Stimulated activated CD4-positive, alpha-beta T cell treated with anti-CD3 and anti-CD28 coated beads, Interleukin-4, amount 100 ng/mL, for 24 hours (primary cell): ENCODE measurements around the gene PRKCA.

Source experiments
- DNase-seq: peaks from one replicate; pipeline ENCODE4 v3.0.0-alpha.2; 2020

Gene PRKCA

GRCh38 chr17:66789093-66789492 lies 486.7 kb downstream of the PRKCA start:
- no peak for DNase-seq

GRCh38 chr17:66789961-66790437 lies 487.6 kb downstream of the PRKCA start:
- DNase-seq, result no peak

GRCh38 chr17:66790501-66791061 lies 488.2 kb downstream of the PRKCA start:
- no peak for DNase-seq

- no peak for DNase-seq
Observed at GRCh38 chr17:66791347-66791746, 488.9 kb downstream of the PRKCA start.

- DNase-seq, result no peak
Observed at GRCh38 chr17:66793814-66794213, 491.4 kb downstream of the PRKCA start.

- DNase-seq, result no peak
Observed at GRCh38 chr17:66795486-66795885, 493.1 kb downstream of the PRKCA start.

- no peak for DNase-seq
Observed at GRCh38 chr17:66799849-66800537, 497.6 kb downstream of the PRKCA start.

GRCh38 chr17:66803474-66803951 lies 501.1 kb downstream of the PRKCA start:
- no peak for DNase-seq

GRCh38 chr17:66805567-66805966 lies 503.2 kb downstream of the PRKCA start:
- DNase-seq, result no peak

GRCh38 chr17:66807182-66807581 lies 504.8 kb downstream of the PRKCA start:
- DNase-seq, result no peak

GRCh38 chr17:66809408-66809807 lies 507.0 kb downstream of the PRKCA start:
- no peak for DNase-seq

- DNase-seq, result no peak
Observed at GRCh38 chr17:66810951-66811682, 508.7 kb downstream of the PRKCA start.

- DNase-seq, result no peak
Observed at GRCh38 chr17:66811683-66812054, 509.3 kb downstream of the PRKCA start.

GRCh38 chr17:66812571-66812970 lies 510.2 kb downstream of the PRKCA start:
- no peak for DNase-seq

- no peak for DNase-seq
Observed at GRCh38 chr17:66813296-66813695, 510.9 kb downstream of the PRKCA start.

GRCh38 chr17:66814026-66814425 lies 511.6 kb downstream of the PRKCA start:
- DNase-seq, result no peak

GRCh38 chr17:66814570-66814969 lies 512.2 kb downstream of the PRKCA start:
- DNase-seq, result no peak

GRCh38 chr17:66817750-66818149 lies 515.3 kb downstream of the PRKCA start:
- DNase-seq, result no peak

- DNase-seq, result no peak
Observed at GRCh38 chr17:66819466-66819865, 517.1 kb downstream of the PRKCA start.

GRCh38 chr17:66822009-66822408 lies 519.6 kb downstream of the PRKCA start:
- DNase-seq, result no peak

GRCh38 chr17:66826856-66827255 lies 524.4 kb downstream of the PRKCA start:
- DNase-seq, result no peak

GRCh38 chr17:66829386-66829864 lies 527.0 kb downstream of the PRKCA start:
- DNase-seq, result no peak

- no peak for DNase-seq
Observed at GRCh38 chr17:66829883-66830282, 527.5 kb downstream of the PRKCA start.

- no peak for DNase-seq
Observed at GRCh38 chr17:66830451-66830850, 528.0 kb downstream of the PRKCA start.
